ENCODE results near the gene MUC5AC. TPM values are rescaled to one million over a fixed set of nuclear protein-coding genes. Genes with fewer than 3 reads are reported as not detected.

The MUC5AC gene
- polyA plus RNA-seq, 1 donor (not counting 4 experiments of a cell fraction or from before 2014, with no cell fraction given), result not detected

DNA sequence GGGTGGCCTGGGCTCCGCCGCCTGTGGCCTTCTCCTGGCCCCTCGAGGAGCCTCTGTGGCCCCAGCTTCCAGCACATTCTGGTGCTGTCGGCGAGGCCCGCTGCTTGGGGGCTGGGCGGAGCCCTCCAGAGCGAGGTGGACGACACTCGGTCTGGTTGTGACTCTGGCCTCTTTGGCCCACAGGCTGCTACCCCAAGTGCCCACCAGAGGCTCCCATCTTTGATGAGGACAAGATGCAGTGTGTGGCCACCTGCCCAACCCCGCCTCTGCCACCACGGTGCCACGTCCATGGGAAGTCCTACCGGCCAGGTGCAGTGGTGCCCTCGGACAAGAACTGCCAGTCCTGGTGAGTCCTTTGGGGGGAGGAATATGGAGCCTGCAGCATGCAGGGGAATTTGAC is 22.4 kb downstream of the MUC5AC start:
- peaks cover 15% of the 10 kb centered on the region for H3K9me3 ChIP-seq (ENCODE audit: control insufficient read depth, low read depth, low read length)
- dilution Hi-C loops (cut with MboI; ENCODE audit: extremely low pct_ligation_motif_present, low sequenced_read_pairs), result no loop called here

DNA sequence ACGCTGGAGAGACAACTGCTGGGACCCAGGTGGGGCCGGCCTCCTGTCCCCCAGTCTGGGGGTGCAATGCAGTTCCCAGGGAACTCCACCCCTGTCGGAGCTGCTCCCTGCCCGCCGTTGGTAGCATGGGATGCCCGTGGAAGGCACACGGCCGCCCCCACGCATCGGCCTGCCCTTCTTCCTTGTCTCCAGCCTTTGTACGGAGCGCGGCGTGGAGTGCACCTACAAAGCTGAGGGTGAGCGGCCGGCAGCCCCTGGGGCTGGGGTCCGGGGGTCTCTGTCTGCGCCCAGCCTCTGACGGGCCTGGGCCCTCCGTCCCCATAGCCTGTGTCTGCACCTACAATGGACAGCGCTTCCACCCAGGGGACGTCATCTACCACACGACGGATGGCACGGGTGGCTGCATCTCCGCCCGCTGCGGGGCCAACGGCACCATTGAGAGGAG is 23.2 kb downstream of the MUC5AC start:
- Histone ChIP-seq H4K20me1 (ENCODE audit: control insufficient read depth, extremely low read depth, insufficient read depth, low read length) (no peaks in the 10 kb centered on the region), H3K9me1 (ENCODE audit: control insufficient read depth, extremely low read depth, insufficient read depth, low read length) (no peaks in the 10 kb centered on the region), H3K9me3 (ENCODE audit: control insufficient read depth, low read depth, low read length) (peaks cover 7% of the 10 kb centered on the region), H3K27me3 (ENCODE audit: control insufficient read depth, extremely low read depth, insufficient read depth, low read length) (no peaks in the 10 kb centered on the region), H3K4me1 (ENCODE audit: control insufficient read depth, extremely low read depth, insufficient read depth, low read length) (no peaks in the 10 kb centered on the region), H3K4me3 (ENCODE audit: control insufficient read depth in 2 of 3, extremely low read depth in 1 of 3, insufficient read depth in 2 of 3, low read depth in 1 of 3, low read length in 3 of 3) (no peak overlapping the region), H2AFZ (ENCODE audit: control insufficient read depth, low read length) (no peak overlapping the region), H3K36me3 (ENCODE audit: control insufficient read depth in 2 of 2, extremely low read depth in 1 of 2, insufficient read depth in 2 of 2, low read length in 2 of 2) (no peaks in the 10 kb centered on the region), H3K9ac (ENCODE audit: control insufficient read depth, extremely low read depth, insufficient read depth, low read length) (no peak overlapping the region), H3K27ac (ENCODE audit: control insufficient read depth, insufficient read depth, low read length) (no peak overlapping the region), H3K4me2 (ENCODE audit: control insufficient read depth, extremely low read depth, insufficient read depth, low read depth, low read length) (no peak overlapping the region), H3K79me2 (ENCODE audit: control insufficient read depth, insufficient read depth, low read length) (no peaks in the 10 kb centered on the region)
- no peak for FAIRE-seq
- no peak for DNase-seq (ENCODE audit: low read depth, low spot score)
- dilution Hi-C loops (cut with MboI; ENCODE audit: extremely low pct_ligation_motif_present, low sequenced_read_pairs), result no loop called here
- TF ChIP-seq EZH2 (IDR thresholded peaks at IDR 0.05; ENCODE audit: low read length) (no peak), CTCF (optimal IDR thresholded peaks at IDR 0.05 in 1 of 3, IDR thresholded peaks at IDR 0.05 in 1 of 3, conservative IDR thresholded peaks at IDR 0.05 in 1 of 3; ENCODE audit: extremely low read depth in 1 of 3, insufficient read depth in 2 of 3, low read length in 3 of 3) (no peak)

More for the DNA sequence above, 22.4 kb downstream of the MUC5AC start:
- Histone ChIP-seq H3K9me1 (ENCODE audit: control insufficient read depth, extremely low read depth, insufficient read depth, low read length) (no peaks in the 10 kb centered on the region), H3K4me3 (ENCODE audit: control insufficient read depth in 2 of 3, extremely low read depth in 1 of 3, insufficient read depth in 2 of 3, low read depth in 1 of 3, low read length in 3 of 3) (no peak overlapping the region), H3K9ac (ENCODE audit: control insufficient read depth, extremely low read depth, insufficient read depth, low read length) (no peak overlapping the region), H2AFZ (ENCODE audit: control insufficient read depth, low read length) (no peak overlapping the region), H3K27ac (ENCODE audit: control insufficient read depth, insufficient read depth, low read length) (no peak overlapping the region), H3K27me3 (ENCODE audit: control insufficient read depth, extremely low read depth, insufficient read depth, low read length) (no peaks in the 10 kb centered on the region), H3K79me2 (ENCODE audit: control insufficient read depth, insufficient read depth, low read length) (no peaks in the 10 kb centered on the region), H4K20me1 (ENCODE audit: control insufficient read depth, extremely low read depth, insufficient read depth, low read length) (no peaks in the 10 kb centered on the region), H3K36me3 (ENCODE audit: control insufficient read depth in 2 of 2, extremely low read depth in 1 of 2, insufficient read depth in 2 of 2, low read length in 2 of 2) (no peaks in the 10 kb centered on the region), H3K4me1 (ENCODE audit: control insufficient read depth, extremely low read depth, insufficient read depth, low read length) (no peaks in the 10 kb centered on the region), H3K4me2 (ENCODE audit: control insufficient read depth, extremely low read depth, insufficient read depth, low read depth, low read length) (no peak overlapping the region)
- no peak for TF ChIP-seq EZH2 (IDR thresholded peaks at IDR 0.05; ENCODE audit: low read length)
- no peak for TF ChIP-seq CTCF (optimal IDR thresholded peaks at IDR 0.05 in 1 of 3, IDR thresholded peaks at IDR 0.05 in 1 of 3, conservative IDR thresholded peaks at IDR 0.05 in 1 of 3; ENCODE audit: extremely low read depth in 1 of 3, insufficient read depth in 2 of 3, low read length in 3 of 3)
- DNase-seq (ENCODE audit: low read depth, low spot score), result no peak
- no peak for FAIRE-seq
